ENCODE data around the gene FXYD7.
A peak's percentile ranks its signal among the peaks of the same experiment; 100 is the strongest.

DNA sequence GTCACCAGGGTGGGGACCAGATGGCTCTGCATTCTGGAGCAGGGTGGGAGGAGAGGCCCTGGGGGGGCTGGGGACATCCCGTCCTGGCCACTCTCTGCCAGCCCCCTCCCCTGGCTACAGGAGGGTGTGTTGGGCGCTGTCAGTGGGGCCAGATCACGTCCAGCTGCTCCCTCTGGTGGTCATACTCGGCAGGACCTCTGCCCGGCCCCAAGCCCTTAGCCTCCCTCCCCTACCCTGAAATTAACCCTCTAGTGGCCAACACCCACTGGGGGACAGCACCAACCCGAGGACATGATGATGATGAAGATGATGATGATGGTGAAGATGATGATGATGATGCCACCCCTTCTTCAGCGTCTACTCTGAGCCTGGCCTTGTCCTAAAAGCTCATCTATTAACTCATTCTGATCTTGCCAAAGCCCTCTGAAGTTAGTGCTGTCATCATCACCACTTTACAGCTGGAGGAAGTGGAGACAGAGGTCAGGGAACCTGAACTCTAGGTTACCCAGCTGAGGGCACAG, 7.6 kb upstream of the FXYD7 start:
- TF ChIP-seq, protein P1, sequence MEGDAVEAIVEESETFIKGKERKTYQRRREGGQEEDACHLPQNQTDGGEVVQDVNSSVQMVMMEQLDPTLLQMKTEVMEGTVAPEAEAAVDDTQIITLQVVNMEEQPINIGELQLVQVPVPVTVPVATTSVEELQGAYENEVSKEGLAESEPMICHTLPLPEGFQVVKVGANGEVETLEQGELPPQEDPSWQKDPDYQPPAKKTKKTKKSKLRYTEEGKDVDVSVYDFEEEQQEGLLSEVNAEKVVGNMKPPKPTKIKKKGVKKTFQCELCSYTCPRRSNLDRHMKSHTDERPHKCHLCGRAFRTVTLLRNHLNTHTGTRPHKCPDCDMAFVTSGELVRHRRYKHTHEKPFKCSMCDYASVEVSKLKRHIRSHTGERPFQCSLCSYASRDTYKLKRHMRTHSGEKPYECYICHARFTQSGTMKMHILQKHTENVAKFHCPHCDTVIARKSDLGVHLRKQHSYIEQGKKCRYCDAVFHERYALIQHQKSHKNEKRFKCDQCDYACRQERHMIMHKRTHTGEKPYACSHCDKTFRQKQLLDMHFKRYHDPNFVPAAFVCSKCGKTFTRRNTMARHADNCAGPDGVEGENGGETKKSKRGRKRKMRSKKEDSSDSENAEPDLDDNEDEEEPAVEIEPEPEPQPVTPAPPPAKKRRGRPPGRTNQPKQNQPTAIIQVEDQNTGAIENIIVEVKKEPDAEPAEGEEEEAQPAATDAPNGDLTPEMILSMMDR (conservative IDR thresholded peaks at IDR 0.05) = peak; percentile 94
- TF ChIP-seq ZFX (IDR thresholded peaks at IDR 0.05) = no peak

Measured in C4-2B (cell line).